GM21717 (cell line): Measurements from ENCODE around the gene MDFIC.

Experiments used
- ATAC-seq: cut with Tn5 transposase; IDR thresholded peaks from one replicate; pipeline ENCODE4 v1.9.1; 2021; ENCODE audit warnings: mild to moderate bottlenecking, moderate library complexity; ENCODE audit not compliant: unreplicated experiment

The MDFIC gene

DNA sequence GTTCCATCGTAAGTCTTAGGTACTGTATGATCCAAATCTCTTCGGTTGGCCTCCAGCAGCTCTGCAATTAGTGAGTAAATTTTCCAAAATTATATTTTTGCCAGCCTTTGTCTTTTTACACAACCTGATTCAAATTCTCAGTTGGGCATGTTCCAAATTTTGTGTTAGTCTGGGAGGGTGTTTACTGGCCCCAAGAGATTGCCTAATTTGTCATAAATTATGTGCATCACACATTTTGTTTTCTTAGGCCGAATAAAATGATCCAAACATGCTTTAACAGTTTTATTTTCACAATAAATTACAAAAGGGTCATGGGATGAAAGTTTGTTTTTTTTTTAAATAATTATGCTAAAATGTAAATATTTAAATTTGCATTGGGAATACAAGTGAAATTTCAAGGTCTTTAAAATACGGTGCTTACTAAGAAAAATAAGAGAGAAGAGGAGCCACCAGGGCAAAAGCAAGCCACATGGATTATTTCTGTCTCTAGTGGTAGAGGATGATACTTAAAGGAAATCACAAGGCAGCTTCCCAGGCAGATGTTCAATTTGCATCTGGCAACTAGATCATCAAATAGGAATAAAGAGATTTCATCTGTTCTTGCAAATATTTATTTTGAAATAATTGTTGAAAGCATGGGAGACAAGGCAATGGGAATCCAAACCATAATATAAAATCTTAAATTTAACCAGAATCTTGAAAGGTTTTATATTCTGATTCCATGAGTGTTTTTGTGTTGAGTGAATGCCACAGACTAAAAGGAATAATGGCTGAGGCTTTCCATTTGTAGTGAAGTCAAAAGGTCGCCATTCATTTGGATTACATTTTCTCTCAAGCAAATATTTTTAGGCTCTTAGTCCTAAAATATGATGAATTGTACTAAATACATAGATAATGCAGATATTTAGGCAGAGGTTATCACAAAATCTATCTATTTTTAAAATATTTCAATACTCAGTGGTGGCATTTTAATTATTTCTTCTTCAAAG is 111.1 kb downstream of the MDFIC start:
- ATAC-seq = no peak

DNA sequence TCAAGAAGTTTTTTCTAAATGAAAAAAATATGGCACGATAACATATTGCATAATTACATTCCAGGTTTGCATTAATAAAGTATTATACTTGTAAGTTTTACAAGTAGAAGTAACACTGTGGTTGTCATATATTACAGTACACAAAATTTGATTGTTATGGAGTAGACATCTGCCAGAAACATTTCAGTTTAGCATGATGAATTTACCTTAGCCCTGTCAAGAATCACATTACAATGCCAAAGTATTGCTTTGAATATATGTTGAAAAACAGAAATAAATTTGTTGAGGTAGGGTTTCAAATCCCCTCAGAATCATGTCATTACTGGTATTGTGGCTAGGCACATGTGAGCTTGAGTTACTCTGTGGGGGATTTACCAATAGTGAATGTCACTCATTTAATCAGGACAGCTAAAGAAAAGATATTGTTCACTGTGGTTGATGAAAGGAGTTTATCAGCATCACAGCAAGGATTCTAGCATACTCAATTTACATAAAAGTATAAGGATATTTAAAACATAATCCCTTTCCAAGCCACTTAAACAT is 112.1 kb downstream of the MDFIC start:
- ATAC-seq = no peak

DNA sequence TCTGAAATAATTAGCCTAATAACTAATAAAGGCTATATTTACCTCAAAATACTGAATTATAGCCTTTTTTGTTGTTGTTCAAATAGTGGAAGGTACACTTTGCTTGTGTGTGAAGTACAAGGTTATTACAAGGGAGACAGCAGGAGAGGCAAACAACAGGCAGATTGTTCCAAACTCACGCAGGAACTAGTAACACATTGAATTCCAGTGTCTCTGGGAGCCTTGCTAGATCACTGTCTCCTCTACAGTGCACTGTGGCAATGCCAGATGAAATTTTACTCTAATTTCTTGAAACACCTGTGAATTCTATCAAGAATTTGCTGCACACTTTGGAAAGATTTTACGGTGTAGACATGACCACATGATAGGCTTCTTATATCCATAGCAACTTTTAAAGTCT is 112.6 kb downstream of the MDFIC start:
- no peak for ATAC-seq

DNA sequence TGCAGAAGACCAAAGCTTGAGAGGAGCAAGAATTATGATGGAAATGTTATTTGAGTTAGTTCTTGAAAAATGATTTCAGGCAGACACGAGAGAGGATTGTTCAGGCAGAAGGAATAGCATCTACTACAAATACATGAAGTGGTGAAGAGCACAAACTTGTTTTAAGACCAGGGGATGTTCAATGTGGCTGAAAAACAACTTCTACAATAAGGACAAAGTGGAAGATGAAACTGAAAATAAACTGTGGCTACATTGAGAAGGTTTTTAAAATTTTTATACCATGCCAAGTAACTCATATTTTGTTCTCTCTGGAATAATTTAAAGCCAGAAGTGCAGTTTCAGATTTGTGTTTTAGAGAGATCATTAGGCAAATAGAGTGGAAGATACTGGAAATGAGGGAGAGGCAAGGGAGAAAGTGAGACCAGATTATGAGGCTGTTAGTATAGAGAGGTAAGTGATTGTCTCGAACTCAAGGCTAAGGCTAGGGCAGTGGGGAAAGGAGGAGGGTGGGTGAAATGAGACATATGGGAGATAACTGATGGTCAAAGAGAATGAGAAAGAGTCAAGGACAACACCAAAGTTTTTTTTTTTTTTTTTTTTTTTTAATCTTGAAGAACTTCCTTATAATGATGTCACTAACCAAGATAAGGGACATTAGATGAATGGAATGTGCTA is 115.4 kb downstream of the MDFIC start:
- peak; percentile 51 for ATAC-seq

DNA sequence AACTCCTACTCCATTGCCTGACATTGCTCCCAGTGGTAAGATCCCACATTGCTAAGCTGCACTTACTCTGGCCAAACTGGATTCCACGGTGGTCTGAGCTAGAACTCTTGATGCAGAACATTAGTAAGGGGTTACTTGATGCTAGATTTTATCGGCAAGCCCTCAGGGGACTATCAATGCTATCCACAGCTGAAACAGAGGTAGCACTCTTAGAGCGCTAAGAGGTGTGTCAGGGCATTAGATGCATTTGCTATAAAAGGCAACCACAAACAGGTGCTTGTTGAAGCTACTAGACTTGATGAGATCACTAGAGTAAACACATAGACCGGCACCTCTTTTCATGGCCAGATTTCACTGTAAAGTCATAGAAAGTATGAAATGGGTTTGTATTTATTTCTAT is 116.3 kb downstream of the MDFIC start:
- no peak for ATAC-seq

DNA sequence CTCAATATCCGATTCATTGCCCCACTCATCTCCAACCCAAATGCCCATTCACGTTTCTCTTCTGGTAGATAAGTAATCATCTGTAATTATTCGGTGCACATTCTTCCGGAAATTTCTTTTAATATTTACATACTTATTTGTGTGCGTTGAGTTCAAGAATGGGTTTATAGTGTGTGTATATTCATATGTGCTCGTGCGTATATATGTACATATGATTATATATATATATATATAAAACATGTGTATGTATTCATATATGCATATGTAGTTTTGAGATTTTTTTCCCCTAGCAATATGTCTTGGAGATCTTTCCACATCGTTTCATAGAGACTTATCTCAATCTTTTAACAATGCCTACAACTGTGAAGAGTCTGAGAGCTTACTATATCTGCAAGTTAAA is 118.2 kb downstream of the MDFIC start:
- no peak for ATAC-seq

DNA sequence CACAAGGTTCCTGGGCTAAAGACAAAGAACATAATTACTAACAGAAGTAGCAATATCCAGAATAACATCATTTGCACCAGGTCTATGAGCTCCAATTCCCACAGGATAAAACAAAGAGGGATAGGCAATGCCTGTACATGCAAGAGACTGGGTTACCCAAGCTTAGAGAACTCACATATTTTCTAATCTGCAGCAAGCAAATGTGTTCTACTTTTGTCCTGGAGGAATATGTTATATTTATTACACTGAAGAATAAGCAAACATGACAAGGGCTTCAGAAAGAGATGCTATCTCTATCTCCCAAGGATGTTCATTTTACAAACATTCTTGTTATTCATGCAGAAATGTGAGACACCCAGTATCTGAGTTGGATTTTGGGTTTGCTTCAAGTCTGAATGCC is 118.6 kb downstream of the MDFIC start:
- no peak for ATAC-seq

DNA sequence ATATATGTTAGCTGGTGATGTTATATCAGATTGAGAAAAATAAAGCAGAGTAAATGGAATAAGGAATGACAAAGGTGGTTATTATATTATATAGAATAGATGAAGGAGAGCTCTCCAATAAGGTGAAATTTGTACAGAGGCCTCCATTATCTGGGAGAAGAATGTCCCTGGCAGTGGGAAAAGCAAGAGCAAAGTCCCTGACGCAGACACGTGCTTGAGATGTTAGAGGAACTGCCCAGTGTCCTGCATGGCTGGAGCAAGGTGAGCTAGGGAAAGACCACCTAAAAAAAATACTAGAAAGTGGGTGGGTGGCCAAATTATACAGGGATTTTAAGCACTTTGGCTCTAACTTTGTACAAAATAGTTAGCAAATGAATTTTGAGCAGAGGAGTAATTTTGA is 120.7 kb downstream of the MDFIC start:
- ATAC-seq = no peak

DNA sequence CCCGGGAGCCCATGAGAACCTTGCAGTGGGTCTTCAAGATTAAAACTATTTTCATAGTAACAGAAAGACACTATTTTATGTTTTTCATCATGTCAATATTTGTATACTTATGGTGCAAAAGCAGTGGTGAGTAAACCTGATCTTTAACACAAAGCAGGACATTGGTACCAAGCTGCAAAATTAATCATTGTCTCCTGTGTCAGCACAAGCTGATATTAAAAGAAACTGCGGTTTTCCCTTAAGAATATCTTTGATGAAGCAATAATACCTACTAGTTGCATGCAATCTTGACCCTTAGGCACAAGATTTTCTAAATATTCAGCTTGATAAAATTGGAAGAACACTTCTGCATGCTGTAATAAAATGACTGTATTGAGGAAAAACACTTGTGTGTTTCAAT is 121.7 kb downstream of the MDFIC start:
- no peak for ATAC-seq

DNA sequence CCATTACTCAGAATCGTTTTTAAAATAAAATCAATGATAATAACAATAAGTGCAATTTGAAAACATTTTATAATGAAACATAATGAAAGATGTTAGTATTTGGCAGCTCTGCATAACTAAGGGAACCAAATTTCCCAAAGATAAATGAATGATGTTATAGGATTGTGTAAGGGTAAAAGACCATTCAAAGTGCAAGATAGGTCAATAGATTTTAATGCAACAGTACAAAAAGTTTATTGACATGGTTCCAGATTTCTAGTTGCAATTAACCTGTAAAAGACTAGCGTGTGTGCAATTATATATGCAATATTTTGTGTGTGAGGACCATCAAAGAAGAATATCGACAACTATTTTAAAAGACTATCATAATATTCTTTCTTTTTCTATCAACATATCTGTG is 122.3 kb downstream of the MDFIC start:
- ATAC-seq = no peak

DNA sequence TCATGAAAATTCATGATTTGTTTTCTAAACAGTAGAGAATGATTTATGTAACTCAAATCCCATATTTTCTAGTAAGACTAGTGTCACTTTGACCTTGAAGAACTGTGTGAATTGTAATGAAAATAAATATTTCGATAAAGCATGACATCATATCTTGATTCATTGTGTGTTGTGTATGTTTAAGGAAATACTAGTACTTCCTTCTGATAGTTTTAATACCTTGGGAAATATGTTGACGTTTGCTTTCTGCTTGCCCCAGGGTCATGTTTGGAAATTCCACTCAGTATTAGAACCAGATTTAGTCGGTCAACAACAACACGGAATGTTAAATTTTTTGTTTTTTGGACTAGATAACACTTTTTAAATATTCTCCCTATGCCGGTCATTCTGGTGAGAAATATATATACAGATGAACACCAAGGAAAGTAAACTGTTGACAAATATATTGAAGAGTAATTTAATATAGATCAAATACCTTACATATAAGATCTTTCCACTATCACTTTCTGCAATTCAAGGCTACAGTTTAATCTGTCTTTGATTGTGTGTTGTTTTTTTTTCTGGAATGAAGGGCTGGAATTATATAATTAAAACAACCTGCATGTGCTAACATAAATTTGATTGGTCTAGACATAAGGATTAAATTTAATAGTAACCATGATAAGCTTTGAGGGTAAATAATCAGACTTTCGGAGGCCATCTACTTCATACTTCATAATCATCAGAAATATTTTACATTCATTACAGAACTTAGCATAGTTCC is 126.2 kb downstream of the MDFIC start:
- ATAC-seq = no peak

DNA sequence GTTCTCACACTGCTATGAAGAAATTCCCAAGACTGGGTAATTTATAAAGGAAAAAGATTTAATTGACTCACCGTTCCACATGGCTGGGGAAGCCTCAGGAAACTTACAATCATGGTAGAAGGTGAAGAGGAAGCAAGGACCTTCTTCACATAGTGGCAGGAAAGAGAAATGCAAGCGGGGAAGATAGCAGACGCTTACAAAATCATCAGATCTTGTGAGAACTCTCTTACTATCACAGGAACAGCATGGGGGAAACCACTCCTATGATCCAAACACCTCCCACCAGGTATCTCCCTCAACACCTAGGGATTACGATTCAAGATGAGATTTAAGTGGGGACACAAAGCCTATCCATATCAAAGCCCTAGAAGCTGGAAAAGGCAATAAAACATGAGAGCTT is 130.8 kb downstream of the MDFIC start:
- ATAC-seq = no peak

DNA sequence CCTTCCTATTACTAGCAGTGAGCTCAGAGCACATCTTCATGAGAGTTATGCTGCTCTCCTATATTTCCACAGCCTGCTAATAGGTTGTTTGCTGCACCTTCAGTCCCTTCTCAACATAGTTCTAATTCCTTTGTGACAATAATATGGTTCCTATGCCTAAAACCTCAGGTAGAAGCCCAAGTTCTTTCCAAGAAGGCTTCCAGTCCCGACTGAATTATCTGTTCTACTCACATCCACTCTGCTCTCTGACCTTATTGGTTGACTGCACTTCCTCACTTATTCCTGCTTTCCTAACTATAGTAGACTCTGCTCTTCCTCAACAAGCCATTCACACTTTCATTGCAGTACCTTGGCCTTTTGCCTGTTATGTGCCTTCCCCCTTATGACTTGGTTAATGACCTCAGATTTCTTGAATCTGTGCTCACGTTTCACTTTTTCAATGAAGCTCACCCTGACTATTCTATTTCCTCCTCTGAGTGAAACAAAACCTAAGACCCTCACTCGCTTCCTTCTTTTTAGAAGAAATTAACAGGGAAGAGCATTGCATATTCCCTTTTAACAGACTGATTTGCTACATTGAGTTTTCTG is 132.7 kb downstream of the MDFIC start:
- no peak for ATAC-seq

DNA sequence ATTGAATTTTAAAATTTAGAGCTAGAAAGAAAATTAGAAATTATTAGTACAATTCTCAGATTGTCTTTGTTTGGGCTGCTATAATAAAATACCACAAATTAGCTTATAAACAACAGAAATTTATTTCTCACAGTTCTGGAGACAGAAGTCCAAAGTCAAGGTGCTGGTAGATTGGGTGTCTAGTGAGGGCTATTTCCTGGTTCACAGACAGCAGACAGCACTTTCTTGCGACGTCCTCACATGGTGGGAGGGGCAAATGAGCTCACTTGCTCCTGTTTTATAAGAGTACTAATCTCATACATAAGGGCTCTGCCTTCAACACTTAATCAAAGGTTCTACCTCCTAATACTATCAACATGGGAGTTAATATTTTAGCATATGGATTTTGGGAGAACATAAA is 134.1 kb downstream of the MDFIC start:
- ATAC-seq = no peak

DNA sequence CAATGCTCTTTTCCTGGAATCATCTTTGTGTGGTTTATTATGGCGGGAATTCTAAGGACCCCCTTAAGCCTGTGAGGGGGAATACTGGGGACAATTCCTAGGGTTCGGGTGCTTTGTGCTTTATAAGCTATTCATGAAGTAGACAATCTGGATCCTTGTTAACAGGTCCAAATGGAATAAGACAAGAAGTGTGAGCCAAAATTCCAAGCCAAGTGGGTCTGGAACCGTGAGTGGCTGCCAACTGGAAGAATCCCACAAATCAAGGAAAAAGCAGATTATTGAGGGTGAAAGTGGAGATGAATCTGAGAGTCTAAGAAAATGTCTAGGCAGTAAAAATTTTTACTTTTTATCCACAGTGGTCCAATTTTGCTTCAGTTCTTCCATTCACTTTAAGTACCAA is 136.8 kb downstream of the MDFIC start:
- no peak for ATAC-seq

DNA sequence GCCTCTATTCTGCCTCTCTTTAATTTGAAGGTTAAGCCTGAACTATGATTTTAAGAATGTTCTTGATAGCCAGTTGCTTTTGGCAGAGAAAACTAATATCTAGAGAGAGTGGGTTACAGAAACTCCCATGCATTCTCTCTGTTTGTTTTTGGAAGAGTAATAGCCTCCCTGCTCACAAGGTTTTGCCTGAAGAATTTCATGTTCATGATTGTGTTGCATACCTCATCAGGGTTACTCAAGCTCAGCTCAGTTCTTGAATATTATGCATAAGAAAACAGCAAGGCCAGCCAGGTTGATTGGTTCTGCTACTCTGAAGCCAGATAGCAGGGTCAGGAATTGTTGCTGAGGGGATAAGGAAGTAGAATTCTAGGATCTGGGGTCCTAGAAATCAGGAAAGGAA is 137.4 kb downstream of the MDFIC start:
- no peak for ATAC-seq

DNA sequence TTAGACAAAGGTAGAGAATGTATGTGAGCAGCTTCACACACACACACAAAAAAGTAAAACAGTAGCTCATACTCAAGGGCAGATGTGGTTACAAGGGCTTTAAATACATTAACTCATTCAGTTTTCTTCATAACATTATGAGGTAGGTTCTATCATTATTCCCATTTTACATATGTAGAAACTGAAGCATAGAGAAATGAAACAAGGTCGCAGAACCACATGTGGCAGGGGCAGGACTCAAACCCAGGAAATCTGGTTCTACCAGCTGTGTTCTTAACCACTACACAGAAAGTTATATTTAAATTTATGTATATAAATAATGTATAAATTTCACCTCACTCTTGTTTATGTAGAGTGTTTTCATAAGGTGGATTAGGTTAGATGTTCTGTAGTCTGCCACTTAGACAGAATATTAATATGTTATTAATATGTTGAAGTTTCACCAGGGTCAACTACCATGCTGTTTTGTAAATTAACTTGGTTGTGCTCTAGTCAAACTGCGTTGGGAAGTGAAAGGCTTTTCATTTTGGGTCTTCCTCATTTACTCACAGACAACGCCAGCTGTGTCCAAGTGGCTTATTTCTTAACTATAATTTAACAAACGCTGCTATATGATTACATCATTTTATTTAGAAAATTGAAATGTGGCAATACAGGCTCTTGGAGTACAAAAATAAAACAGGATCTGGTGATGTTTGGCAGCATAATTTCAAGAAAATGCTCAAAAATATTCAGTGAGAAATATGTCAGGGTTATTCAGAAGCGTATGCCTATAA is 138.4 kb downstream of the MDFIC start:
- ATAC-seq = peak; percentile 85

DNA sequence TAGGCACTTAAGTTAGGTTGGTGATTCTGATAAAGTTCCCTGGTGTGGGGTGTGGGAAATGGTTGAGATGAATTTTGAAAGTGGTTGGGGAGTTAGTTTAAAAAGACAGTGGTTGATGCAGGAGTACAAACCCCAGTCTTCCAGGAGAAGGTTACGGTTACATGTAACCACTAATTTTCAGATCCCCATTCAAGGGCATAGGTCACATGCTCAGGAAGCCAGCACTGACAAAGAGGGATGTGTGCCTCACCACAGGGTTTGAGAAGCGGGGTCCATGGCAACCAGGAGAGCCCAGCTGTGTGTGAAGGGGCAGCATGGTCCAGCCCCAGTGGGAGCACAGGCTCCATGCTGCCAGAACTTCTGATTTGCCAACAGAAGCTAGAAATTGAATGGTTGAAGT is 144.2 kb downstream of the MDFIC start:
- ATAC-seq = peak; percentile 87

DNA sequence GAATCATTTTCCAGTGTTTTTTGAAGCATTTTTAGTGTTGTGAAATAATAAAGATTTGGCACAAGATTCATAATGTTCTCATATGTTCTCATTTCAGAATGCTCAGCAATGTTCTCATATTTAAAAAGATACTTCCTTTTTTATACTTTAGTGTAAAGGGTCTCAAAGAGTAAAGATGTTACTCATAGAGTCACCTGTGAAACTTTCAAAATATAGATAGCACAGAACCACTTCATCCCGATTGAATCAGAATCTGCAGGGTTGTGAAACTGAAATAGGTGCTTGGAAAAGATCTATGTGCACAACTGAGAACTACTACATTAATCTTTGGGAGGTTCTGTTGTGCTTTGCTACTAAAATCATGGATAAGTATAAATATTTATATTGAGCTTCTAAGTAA is 144.7 kb downstream of the MDFIC start:
- ATAC-seq = peak; percentile 55

DNA sequence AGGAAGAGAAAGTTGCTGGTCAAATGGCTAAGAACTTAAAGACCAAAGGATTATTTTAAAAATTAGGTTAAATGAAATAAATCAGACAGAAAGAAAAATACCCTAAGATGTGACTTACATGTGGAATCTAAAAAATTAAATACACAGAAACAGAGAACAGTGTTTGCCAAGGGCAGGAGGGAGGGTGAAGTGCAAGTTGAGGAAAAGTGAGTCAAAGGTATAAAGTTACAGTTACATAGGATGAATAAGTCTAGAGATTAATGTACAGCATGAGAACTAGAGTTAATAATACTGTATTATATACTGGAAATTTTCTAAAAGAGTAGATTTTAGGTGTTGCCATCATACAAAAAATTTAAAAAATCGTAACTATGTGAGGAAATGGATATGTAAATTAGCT is 146.3 kb downstream of the MDFIC start:
- ATAC-seq = no peak
